ENCODE data around the gene PDCD11. TPM values are rescaled to one million over a fixed set of nuclear protein-coding genes. Genes with fewer than 3 reads are reported as not detected.

The PDCD11 gene
- total RNA-seq, 2 experiments from 2014 or later: 13.3 to 16.4 TPM

GRCh38 chr10:103367379-103367781 lies 29.0 kb upstream of the PDCD11 start:
- POLR2A ChIA-PET: interaction anchor here (0.8 to 3.3 kb wide), 7 partner anchors 17 to 865 kb away, joined by 3 to 28 read pairs (median 6); partner anchors contain the start of genes ACTR1A, ATP5MK, CNNM2 and PCGF6
- H3K36me3 ChIP-seq (ENCODE audit: insufficient read depth, low read length): peaks cover 2% of the 10 kb centered on the region
- H3K27ac Mint-ChIP-seq: peak overlapping the region; percentile 80
- DNase-seq (peak in 1 of 14 experiments; percentile 4), ATAC-seq (ENCODE audit: poor library complexity) (no peak)
- H3K27me3 Mint-ChIP-seq: no peaks in the 10 kb centered on the region
- no peaks in the 10 kb centered on the region for H3K27me3 ChIP-seq (ENCODE audit: control insufficient read depth in 1 of 2, insufficient read depth in 2 of 2, low read length in 2 of 2)
- peaks cover 3% of the 10 kb centered on the region for H3K9me3 Mint-ChIP-seq
- peaks cover 20% of the 10 kb centered on the region for H3K36me3 Mint-ChIP-seq (ENCODE audit: low read depth)
- peak overlapping the region; percentile 60 for H3K4me3 ChIP-seq (ENCODE audit: low read length)
- H3K9me3 ChIP-seq (ENCODE audit: control insufficient read depth in 1 of 2, insufficient read depth in 1 of 2, low read length in 2 of 2): peaks cover 0 to 6% of the 10 kb centered on the region in 2 experiments
- H3K4me1 ChIP-seq (ENCODE audit: insufficient read depth, low read length): peaks cover 22% of the 10 kb centered on the region
- intact Hi-C loops (cut with DNase I, micrococcal nuclease): loop anchor here (1.0 to 10.0 kb wide), 4 partner anchors 17 to 1673 kb away; partner anchors contain the start of genes FBXW4 (in 1 of the 2), PCGF6 (in 1 of the 2) and WBP1L (in 1 of the 2)
- CTCF ChIA-PET: interaction anchor here (0.6 to 1.5 kb wide), 3 partner anchors 18 to 662 kb away, joined by 3 to 4 read pairs (median 3); no protein-coding TSS in a partner anchor
- peak overlapping the region; percentile 100 for H3K4me3 Mint-ChIP-seq
- TF ChIP-seq, protein P1, sequence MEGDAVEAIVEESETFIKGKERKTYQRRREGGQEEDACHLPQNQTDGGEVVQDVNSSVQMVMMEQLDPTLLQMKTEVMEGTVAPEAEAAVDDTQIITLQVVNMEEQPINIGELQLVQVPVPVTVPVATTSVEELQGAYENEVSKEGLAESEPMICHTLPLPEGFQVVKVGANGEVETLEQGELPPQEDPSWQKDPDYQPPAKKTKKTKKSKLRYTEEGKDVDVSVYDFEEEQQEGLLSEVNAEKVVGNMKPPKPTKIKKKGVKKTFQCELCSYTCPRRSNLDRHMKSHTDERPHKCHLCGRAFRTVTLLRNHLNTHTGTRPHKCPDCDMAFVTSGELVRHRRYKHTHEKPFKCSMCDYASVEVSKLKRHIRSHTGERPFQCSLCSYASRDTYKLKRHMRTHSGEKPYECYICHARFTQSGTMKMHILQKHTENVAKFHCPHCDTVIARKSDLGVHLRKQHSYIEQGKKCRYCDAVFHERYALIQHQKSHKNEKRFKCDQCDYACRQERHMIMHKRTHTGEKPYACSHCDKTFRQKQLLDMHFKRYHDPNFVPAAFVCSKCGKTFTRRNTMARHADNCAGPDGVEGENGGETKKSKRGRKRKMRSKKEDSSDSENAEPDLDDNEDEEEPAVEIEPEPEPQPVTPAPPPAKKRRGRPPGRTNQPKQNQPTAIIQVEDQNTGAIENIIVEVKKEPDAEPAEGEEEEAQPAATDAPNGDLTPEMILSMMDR (IDR thresholded peaks at IDR 0.05): no peak
- H3K27ac ChIP-seq (ENCODE audit: low read depth in 1 of 2, low read length in 2 of 2): peak overlapping the region; percentile 26 to 83
- H3K4me1 Mint-ChIP-seq (ENCODE audit: low read depth): peaks cover 23% of the 10 kb centered on the region

DNA sequence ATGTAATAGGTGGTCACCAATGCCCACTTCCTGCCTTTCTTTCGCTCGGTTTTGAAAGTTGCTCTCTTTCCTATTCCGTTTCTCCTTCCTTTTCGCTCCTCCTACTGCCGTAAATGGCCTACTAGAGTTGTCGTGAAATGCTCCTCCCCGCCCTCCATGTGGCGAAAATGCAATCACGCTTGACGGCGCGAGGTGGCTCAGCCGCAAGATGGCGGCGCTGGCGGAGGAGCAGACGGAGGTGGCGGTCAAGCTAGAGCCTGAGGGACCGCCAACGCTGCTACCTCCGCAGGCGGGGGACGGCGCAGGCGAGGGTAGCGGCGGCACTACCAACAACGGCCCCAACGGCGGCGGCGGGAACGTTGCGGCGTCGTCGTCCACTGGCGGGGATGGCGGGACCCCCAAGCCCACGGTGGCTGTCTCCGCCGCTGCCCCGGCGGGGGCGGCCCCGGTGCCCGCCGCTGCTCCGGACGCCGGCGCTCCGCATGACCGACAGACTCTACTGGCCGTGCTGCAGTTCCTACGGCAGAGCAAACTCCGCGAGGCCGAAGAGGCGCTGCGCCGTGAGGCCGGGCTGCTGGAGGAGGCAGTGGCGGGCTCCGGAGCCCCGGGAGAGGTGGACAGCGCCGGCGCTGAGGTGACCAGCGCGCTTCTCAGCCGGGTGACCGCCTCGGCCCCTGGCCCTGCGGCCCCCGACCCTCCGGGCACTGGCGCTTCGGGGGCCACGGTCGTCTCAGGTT lies 28.5 kb upstream of the PDCD11 start, which contains the start of gene TAF5:
Gene TAF5, plus strand, starts transcription at position 195 of the 737 bp plus-strand sequence. Its CDS starts 14 bp downstream, at position 209.
- Histone ChIP-seq H3K9me3 (ENCODE audit: control insufficient read depth in 1 of 2, insufficient read depth in 1 of 2, low read length in 2 of 2) (peaks cover 0 to 6% of the 10 kb centered on the region in 2 experiments), H3K27me3 (ENCODE audit: control insufficient read depth in 1 of 2, insufficient read depth in 2 of 2, low read length in 2 of 2) (no peaks in the 10 kb centered on the region), H3K4me1 (ENCODE audit: insufficient read depth, low read length) (peaks cover 22% of the 10 kb centered on the region), H3K27ac (ENCODE audit: low read depth in 1 of 2, low read length in 2 of 2) (peak within 1 kb of the TSS; percentile 55 to 83), H3K4me3 (ENCODE audit: low read length) (peak within 1 kb of the TSS; percentile 60), H3K36me3 (ENCODE audit: insufficient read depth, low read length) (peaks cover 2% of the 10 kb centered on the region)
- ChIA-PET POLR2A (interaction anchor here (0.8 to 3.3 kb wide), 9 partner anchors 17 to 866 kb away, joined by 3 to 28 read pairs (median 4); partner anchors contain the start of genes ACTR1A, ATP5MK, CNNM2 and PCGF6), CTCF (interaction anchor here (0.6 to 1.5 kb wide), 4 partner anchors 19 to 663 kb away, joined by 3 to 4 read pairs (median 3); no protein-coding TSS in a partner anchor)
- TF ChIP-seq, protein P1 (IDR thresholded peaks at IDR 0.05): peak; percentile 22
- Mint-ChIP-seq H3K4me3 (peak within 1 kb of the TSS; percentile 100), H3K36me3 (ENCODE audit: low read depth) (peaks cover 20% of the 10 kb centered on the region), H3K27ac (peak within 1 kb of the TSS; percentile 80), H3K4me1 (ENCODE audit: low read depth) (peaks cover 23% of the 10 kb centered on the region), H3K27me3 (no peaks in the 10 kb centered on the region), H3K9me3 (peaks cover 3% of the 10 kb centered on the region)
- peak; percentile 61 for ATAC-seq (ENCODE audit: poor library complexity)
- intact Hi-C loops (cut with DNase I, micrococcal nuclease): loop anchor here (1.0 to 10.0 kb wide), 7 partner anchors 17 to 1673 kb away; partner anchors contain the start of genes ATP5MK (in 2 of the 2), PCGF6 (in 2 of the 2), PDCD11 (in 2 of the 2) and FBXW4 (in 1 of the 2)
- peak; percentile 78 to 96 (median 85) for DNase-seq

DNA sequence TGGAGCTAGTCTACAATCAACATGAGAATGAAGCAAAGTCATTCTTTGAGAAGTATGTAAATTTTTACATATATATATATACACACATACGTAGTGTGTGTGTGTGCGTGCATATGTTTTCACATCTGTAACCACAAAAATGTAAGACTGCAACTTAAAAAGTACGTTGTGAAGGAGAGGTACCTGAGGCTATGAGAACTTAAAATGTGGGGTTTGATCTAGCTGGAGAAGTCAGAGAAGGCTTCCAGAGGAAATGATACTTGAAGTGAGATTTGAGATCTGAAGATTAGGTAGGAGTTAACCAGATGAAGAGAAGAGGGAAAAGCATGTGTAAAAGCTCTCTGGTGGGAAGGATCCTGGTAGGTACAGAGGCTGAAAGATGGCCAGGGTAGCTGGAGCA lies 22.9 kb upstream of the PDCD11 start:
- Mint-ChIP-seq H3K27ac (peak overlapping the region; percentile 42), H3K4me3 (peak overlapping the region; percentile 8), H3K27me3 (no peaks in the 10 kb centered on the region), H3K36me3 (ENCODE audit: low read depth) (peaks cover 56% of the 10 kb centered on the region), H3K9me3 (no peaks in the 10 kb centered on the region), H3K4me1 (ENCODE audit: low read depth) (peaks cover 37% of the 10 kb centered on the region)
- ATAC-seq (ENCODE audit: poor library complexity) (no peak), DNase-seq (no peak)
- POLR2A ChIA-PET: interaction anchor here (0.6 to 1.0 kb wide), 3 partner anchors 22 to 309 kb away, joined by 3 read pairs; partner anchors contain the start of gene PCGF6
- Histone ChIP-seq H3K27ac (ENCODE audit: low read depth in 1 of 2, low read length in 2 of 2) (no peak overlapping the region), H3K36me3 (ENCODE audit: insufficient read depth, low read length) (peaks cover 44% of the 10 kb centered on the region), H3K9me3 (ENCODE audit: control insufficient read depth in 1 of 2, insufficient read depth in 1 of 2, low read length in 2 of 2) (no peaks in the 10 kb centered on the region), H3K4me1 (ENCODE audit: insufficient read depth, low read length) (peaks cover 19% of the 10 kb centered on the region), H3K4me3 (ENCODE audit: low read length) (no peak overlapping the region), H3K27me3 (ENCODE audit: control insufficient read depth in 1 of 2, insufficient read depth in 2 of 2, low read length in 2 of 2) (no peaks in the 10 kb centered on the region)
- CTCF ChIA-PET: no interaction called here
- TF ChIP-seq, protein P1 (IDR thresholded peaks at IDR 0.05): no peak
- intact Hi-C loops (cut with DNase I, micrococcal nuclease): no loop called here
